HG02610 (cell line): ENCODE results near the gene KLKB1.
"Not testable (repeated sequence)": the region's sequence is repeated elsewhere in the genome, so short reads cannot be mapped to it uniquely, and the experiment has no call there.

Experiments used
- ATAC-seq: cut with Tn5 transposase; IDR thresholded peaks from one replicate; pipeline ENCODE4 v1.9.1; 2021; ENCODE audit warnings: mild to moderate bottlenecking, moderate library complexity; ENCODE audit not compliant: unreplicated experiment

The KLKB1 gene

GRCh38 chr4:186264660-186265059 is 37.4 kb downstream of the KLKB1 start:
- ATAC-seq, result no peak

- ATAC-seq, result not testable (repeated sequence)
Observed at GRCh38 chr4:186265250-186265649, 37.9 kb downstream of the KLKB1 start.

- no peak for ATAC-seq
Observed at GRCh38 chr4:186265683-186266652, 38.7 kb downstream of the KLKB1 start, which contains the start of gene F11. F11 (plus strand) TSS chr4:186266189; CDS start chr4:186267137, 948 bp downstream.

- no peak for ATAC-seq
Observed at GRCh38 chr4:186266729-186267456, 39.6 kb downstream of the KLKB1 start.

DNA sequence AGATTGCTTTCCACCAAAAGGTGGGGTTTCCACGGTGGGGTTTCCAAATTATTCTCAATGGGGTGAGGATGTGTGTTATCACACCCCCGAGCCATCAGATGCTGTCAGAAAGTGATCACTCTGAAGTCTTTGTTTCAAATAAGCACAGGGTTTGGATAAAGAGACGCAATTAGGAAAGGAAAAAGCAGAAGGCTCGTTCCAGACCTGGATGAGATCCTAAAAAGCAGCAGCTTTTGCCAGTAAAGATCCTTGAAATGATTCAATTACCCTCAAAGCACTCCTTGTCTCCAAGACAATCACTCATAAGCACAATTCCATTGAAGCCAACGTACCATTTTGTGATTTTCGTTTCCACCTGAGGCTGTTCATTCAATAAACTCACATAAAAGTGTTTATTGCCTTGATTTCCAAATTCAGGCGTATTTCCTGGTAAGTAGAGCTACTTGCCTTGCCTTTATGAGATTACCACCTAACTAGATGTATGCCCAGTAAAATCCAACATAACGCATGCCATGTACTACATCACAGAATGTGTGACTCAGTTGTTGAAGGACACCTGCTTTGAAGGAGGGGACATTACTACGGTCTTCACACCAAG is 43.9 kb downstream of the KLKB1 start:
- ATAC-seq, result no peak

GRCh38 chr4:186272699-186273391 is 45.5 kb downstream of the KLKB1 start:
- ATAC-seq, result no peak

DNA sequence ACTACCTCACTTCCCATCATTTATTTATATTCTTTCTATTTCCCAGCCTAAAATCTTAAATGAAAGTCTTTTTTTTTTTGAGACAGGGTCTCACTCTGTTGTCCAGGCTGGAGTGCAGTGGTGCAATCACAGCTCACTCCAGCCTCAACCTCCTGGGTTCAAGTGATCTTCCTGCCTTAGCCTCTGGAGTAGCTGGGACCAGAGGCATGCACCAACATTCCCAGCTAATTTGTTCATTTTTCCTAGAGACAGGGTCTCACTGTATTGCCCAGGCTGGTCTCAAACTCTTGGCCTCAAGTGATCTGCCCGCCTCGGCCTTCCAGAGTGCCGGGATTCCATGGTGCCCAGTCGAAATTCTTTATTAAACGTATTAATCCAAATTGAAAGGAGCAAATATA is 46.1 kb downstream of the KLKB1 start:
- not testable (repeated sequence) for ATAC-seq

GRCh38 chr4:186283311-186283710 is 56.0 kb downstream of the KLKB1 start:
- no peak for ATAC-seq

DNA sequence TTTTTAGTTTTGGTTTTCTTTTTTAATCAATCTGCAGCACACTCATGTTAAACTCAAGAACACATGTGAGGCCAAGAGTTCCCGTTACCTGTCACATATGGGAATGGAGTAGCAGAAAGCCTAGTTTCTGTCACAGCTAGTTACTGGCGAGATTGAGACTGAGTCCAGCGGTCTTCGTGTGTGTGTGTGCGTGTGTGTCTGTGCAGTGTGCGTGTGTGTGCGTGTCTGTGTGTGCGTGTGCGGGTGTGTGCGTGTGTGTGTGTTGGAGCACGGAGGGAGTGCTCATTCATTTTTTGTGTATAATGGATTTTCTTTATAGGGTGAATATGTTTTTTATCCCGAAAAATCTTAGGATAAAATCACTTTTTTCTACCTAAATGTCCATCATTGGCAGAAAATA is 57.8 kb downstream of the KLKB1 start:
- ATAC-seq, result no peak

DNA sequence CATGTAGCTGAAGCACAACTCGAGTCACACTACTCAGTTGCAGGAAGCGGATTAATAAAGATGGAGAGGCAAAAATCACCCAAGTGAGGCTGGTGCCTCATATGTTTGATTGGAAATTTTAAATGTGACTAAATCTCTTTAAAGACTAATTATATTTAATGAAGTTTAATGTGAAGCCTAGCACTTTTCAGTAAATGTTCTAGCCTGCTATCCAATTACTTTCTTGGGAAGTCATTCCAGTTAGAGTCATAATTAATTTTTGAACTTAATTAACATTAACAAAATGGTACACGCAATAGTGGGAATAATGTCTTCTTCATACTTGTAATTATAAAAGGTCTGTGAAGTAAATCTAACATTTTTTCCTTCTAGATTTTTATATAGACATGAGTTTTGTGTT is 59.3 kb downstream of the KLKB1 start:
- ATAC-seq, result no peak

DNA sequence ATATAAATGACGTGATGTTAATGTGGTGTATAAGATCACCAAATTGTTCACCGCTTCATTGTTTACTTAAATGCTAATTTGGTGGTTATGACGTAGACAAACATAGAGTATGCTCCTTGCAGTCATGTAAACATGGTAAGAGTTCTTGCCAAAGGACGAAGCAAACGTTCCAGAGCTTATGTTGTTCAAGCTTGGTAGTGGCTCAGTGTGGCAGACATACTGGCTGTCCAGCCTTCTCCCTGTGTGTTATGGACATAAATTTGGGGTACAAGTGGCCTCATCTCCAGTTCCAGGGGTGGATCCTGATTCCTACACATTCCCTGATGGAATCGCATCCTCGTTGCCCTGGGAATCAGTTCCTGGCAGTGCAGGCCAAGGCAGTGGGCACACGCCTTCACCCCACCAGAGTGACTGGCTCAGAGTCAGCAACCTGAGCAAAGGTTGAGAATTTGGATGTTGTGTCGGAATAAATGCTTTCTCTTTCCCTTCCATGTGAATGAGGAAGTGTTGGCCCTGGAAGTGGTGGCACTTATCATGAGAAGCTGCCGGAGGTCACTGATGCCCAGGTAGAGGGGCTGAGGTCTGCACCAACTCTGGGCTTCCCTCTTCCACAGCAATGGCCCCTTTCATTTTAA is 64.1 kb downstream of the KLKB1 start:
- no peak for ATAC-seq

DNA sequence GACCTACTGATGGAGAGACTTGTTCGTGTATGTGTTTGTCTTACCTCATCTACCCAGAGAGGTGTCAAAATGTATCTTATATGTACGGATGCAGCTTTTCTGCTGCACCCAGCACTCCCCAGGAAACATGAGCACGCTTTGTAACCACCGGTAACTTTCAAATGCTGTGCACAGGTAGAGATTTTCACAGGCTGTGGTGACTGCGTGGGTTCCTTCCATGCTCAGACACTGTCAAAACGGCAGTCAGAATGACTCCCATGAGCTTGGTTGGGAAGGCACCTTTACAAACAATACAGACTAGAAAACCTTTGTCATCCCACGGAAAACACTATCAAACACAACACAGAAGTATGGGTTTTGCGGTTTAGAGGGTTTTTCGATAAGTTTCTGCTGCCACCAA is 66.9 kb downstream of the KLKB1 start:
- no peak for ATAC-seq

DNA sequence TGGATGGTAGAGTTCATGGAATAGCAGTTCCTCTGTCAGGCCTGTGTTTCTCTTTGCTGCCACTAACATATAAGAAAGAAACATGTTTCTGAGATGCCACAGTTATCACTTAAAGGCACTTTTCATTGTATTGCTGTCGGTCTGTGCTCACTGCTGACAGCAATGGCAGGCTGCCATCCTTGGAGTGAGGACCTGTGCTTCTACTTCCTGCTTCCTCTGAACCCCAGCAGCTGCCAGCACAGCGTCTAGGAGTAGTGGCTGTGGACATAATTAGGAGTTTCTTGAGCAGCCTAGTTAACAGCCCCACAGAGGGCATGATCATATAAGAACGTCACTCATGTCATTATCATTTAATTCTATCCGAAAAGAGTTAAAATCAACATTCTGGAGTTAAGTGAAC is 69.2 kb downstream of the KLKB1 start:
- no peak for ATAC-seq

DNA sequence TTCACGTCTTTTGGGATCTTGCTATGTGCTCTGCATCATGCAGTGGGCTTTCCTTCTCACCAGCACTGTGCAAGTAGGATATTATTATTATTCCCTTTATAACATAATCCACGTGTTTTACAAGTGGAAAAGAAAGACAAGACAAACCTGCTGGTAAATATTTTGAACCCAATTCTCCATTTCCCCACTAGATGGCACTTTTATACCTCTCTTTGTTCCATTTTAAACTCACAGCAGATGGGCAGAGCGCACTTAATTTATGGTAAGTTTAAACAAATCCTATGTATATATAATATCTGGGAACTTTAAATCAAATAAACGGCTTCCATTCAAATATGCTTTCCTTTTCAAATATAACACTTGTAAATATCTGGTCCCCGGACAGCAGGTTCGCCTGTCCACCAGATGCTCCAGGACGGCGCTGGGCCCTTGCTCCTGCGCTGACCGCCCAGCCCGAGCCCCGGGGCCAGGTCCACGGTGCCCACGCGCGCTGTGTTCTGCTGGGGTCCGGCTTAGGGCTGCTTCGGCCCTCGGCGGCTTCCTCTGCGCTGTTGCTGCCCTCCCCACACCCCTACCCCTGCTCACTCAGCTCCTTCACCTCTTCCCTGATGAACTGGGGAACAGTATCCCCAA is 69.8 kb downstream of the KLKB1 start:
- ATAC-seq, result no peak

DNA sequence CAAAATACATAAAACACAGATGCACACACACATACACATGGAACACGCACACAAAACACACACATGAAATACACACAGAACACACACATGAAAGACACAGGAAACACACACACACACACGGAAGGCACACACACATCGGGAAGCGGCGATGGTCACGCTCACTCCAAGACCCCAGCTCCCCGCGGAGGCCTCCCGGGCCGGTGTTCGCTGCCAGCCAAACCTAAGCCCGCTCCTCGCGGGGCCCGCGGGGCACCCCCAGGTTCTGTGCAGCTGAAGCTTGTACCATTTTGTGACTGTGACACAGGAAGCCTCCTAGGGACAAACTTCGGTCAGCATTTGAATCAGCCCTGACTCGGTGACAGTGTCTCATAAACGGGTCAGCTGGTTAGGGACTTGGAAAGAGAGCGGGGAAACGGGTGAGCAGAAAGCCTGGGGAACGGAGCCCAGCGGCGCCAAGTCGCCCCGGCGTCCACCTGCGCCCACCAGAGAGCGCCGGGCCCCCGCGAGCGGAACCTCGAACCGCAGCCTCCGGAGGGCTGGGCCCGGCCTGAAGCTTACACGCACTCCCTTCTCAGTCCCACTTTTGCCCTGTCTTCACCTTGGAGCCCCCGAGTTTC is 70.8 kb downstream of the KLKB1 start:
- ATAC-seq, result no peak

DNA sequence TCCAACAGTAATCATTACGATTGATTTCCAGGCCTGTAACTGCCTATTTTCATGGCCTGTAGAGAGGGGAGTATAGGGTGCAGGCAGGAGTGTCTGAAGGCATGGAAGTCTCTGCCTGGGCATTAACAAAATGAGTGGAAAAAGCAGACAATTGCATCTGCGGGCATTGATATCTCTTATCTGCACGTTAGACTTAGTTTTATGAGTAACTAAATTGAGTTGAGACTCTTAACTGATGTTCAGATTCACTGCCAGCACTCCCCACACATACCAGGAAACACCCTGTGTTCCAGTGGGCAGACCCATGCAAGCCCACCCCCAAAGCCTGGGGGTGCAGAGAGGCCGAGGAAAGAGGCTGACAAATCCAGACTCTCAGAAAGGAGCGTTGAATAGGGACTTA is 72.0 kb downstream of the KLKB1 start:
- no peak for ATAC-seq

GRCh38 chr4:186300659-186301390 is 73.5 kb downstream of the KLKB1 start:
- no peak for ATAC-seq

GRCh38 chr4:186304216-186304615 is 76.9 kb downstream of the KLKB1 start:
- ATAC-seq, result no peak
